Osteoblast (primary cell): ENCODE results near the gene NFATC1. TPM values are rescaled to one million over a fixed set of nuclear protein-coding genes. Genes with fewer than 3 reads are reported as not detected.

Experiments used
- DNase-seq: peaks from one replicate; pipeline ENCODE4 v3.0.0; 2011; ENCODE audit warnings: low spot score, mixed read lengths; ENCODE audit not compliant: insufficient read length; ENCODE audit errors: missing footprints
- H2AFZ ChIP-seq: 2 replicates; pipeline ENCODE4 v1.6.0; 2011; ENCODE audit warnings: mild to moderate bottlenecking, low read length
- H3K27ac ChIP-seq: 2 replicates; pipeline ENCODE4 v1.5.1; 2011; ENCODE audit warnings: mild to moderate bottlenecking, low read depth, low read length, moderate library complexity
- H3K27me3 ChIP-seq: 2 replicates; pipeline ENCODE4 v1.6.0; 2012; ENCODE audit warnings: mild to moderate bottlenecking, control low read depth, inconsistent platforms, low read length, moderate library complexity; ENCODE audit not compliant: insufficient read depth
- H3K36me3 ChIP-seq: 2 replicates; pipeline ENCODE4 v1.5.1; 2011; ENCODE audit warnings: mild to moderate bottlenecking, low read length, control low read depth, moderate library complexity; ENCODE audit not compliant: insufficient read depth
- H3K4me1 ChIP-seq: 2 replicates; pipeline ENCODE4 v1.5.1; 2011; ENCODE audit warnings: mild to moderate bottlenecking, low read length, control low read depth, moderate library complexity; ENCODE audit not compliant: insufficient read depth
- H3K4me2 ChIP-seq: 2 replicates; pipeline ENCODE4 v1.6.0; 2011; ENCODE audit warnings: mild to moderate bottlenecking, low read length; ENCODE audit not compliant: insufficient read depth
- H3K4me3 ChIP-seq: fragments of 200-600 bp; sonication (generic); 3 replicates; pipeline ENCODE4 v1.5.1; 2012; ENCODE audit warnings: mild to moderate bottlenecking, low read length, inconsistent platforms; ENCODE audit not compliant: insufficient read depth
- H3K79me2 ChIP-seq: 2 replicates; pipeline ENCODE4 v1.6.0; 2012; ENCODE audit warnings: mild to moderate bottlenecking, low read length, control low read depth, inconsistent platforms; ENCODE audit not compliant: insufficient read depth
- H3K9me3 ChIP-seq: 2 replicates; pipeline ENCODE4 v1.5.1; 2011; ENCODE audit warnings: low read depth, low read length, control low read depth
- H4K20me1 ChIP-seq: 2 replicates; pipeline ENCODE4 v1.6.0; 2012; ENCODE audit warnings: mild to moderate bottlenecking, low read length, control low read depth; ENCODE audit not compliant: insufficient read depth
- CTCF ChIP-seq: IDR thresholded peaks from 2 replicates; pipeline ENCODE4 v1.5.1; 2011; ENCODE audit warnings: mild to moderate bottlenecking, low read depth, low read length, moderate library complexity; ENCODE audit errors: extremely low read depth
- total RNA-seq: library from RNA; depleted of rRNA; stranded (reverse); fragments of >200 nt; gene quantifications from 2 replicates; pipeline ENCODE4 v1.2.3, GENCODE V29; 2012

Gene NFATC1
- total RNA-seq, 1 donor = 6.2 TPM

GRCh38 chr18:79552696-79553095 is 157.0 kb downstream of the NFATC1 start:
- Histone ChIP-seq H2AFZ (no peak overlapping the region), H3K36me3 (no peaks in the 10 kb centered on the region), H3K9me3 (no peaks in the 10 kb centered on the region), H3K79me2 (no peaks in the 10 kb centered on the region), H3K4me3 (no peak overlapping the region), H3K4me2 (no peak overlapping the region), H3K27me3 (no peaks in the 10 kb centered on the region), H4K20me1 (no peaks in the 10 kb centered on the region), H3K27ac (no peak overlapping the region), H3K4me1 (no peaks in the 10 kb centered on the region)
- no peak for TF ChIP-seq CTCF
- no peak for DNase-seq

GRCh38 chr18:79553154-79553553 is 157.4 kb downstream of the NFATC1 start:
- no peak for DNase-seq
- Histone ChIP-seq H3K4me1 (no peaks in the 10 kb centered on the region), H3K4me2 (no peak overlapping the region), H3K9me3 (no peaks in the 10 kb centered on the region), H4K20me1 (no peaks in the 10 kb centered on the region), H3K4me3 (no peak overlapping the region), H3K36me3 (no peaks in the 10 kb centered on the region), H3K27ac (no peak overlapping the region), H2AFZ (no peak overlapping the region), H3K79me2 (no peaks in the 10 kb centered on the region), H3K27me3 (no peaks in the 10 kb centered on the region)
- TF ChIP-seq CTCF = no peak

GRCh38 chr18:79553696-79554095 is 158.0 kb downstream of the NFATC1 start:
- no peak for TF ChIP-seq CTCF

GRCh38 chr18:79554321-79554720 is 158.6 kb downstream of the NFATC1 start:
- H2AFZ ChIP-seq = no peak overlapping the region
- no peaks in the 10 kb centered on the region for H4K20me1 ChIP-seq
- H3K4me3 ChIP-seq = no peak overlapping the region
- H3K4me1 ChIP-seq = no peaks in the 10 kb centered on the region
- no peaks in the 10 kb centered on the region for H3K27me3 ChIP-seq
- H3K36me3 ChIP-seq = no peaks in the 10 kb centered on the region
- H3K27ac ChIP-seq = no peak overlapping the region
- H3K79me2 ChIP-seq = no peaks in the 10 kb centered on the region
- no peaks in the 10 kb centered on the region for H3K9me3 ChIP-seq
- H3K4me2 ChIP-seq = no peak overlapping the region
- no peak for DNase-seq
- TF ChIP-seq CTCF = no peak

More at GRCh38 chr18:79553696-79554095, 158.0 kb downstream of the NFATC1 start:
- Histone ChIP-seq H3K27me3 (no peaks in the 10 kb centered on the region), H3K27ac (no peak overlapping the region), H2AFZ (no peak overlapping the region), H3K79me2 (no peaks in the 10 kb centered on the region), H3K4me1 (no peaks in the 10 kb centered on the region), H3K4me3 (no peak overlapping the region), H4K20me1 (no peaks in the 10 kb centered on the region), H3K9me3 (no peaks in the 10 kb centered on the region), H3K4me2 (no peak overlapping the region), H3K36me3 (no peaks in the 10 kb centered on the region)
- DNase-seq = no peak
